ENCODE results near the gene LYSMD2. TPM values are rescaled to one million over a fixed set of nuclear protein-coding genes. Genes with fewer than 3 reads are reported as not detected.
A peak's percentile ranks its signal among the peaks of the same experiment; 100 is the strongest.

LYSMD2 gene
- total RNA-seq, 1 experiment from 2014 or later = 1.2 TPM

DNA sequence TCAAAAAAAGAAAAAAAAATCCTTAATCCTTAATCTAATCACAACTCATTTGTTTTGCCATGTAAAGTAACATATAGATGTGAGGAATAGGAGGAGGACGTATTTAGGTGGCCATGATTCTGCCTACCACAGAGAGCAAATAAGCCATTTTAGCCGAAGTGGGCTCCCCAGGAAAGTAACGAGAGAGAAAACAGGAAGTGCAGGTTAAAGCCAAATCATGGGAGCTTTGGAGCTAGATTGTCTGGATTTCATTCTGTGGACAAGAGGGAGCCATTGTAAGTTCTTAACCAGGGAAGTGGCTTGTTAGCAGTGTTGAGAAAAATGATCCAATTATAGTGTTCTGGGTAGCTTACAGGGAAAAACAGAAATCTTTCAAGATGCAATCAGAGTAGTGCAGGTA lies 23.4 kb upstream of the LYSMD2 start:
- no peaks in the 10 kb centered on the region for H3K36me3 ChIP-seq (replicated peaks; ENCODE audit: control insufficient read depth, insufficient read depth, low read length)
- H3K4me3 ChIP-seq (ENCODE audit: insufficient read depth, low read depth, low read length) = no peak overlapping the region
- no peaks in the 10 kb centered on the region; the same call in 1 of the 2 replicates for H3K27me3 ChIP-seq (ENCODE audit: control insufficient read depth, insufficient read depth, low read length)
- no peak for DNase-seq

DNA sequence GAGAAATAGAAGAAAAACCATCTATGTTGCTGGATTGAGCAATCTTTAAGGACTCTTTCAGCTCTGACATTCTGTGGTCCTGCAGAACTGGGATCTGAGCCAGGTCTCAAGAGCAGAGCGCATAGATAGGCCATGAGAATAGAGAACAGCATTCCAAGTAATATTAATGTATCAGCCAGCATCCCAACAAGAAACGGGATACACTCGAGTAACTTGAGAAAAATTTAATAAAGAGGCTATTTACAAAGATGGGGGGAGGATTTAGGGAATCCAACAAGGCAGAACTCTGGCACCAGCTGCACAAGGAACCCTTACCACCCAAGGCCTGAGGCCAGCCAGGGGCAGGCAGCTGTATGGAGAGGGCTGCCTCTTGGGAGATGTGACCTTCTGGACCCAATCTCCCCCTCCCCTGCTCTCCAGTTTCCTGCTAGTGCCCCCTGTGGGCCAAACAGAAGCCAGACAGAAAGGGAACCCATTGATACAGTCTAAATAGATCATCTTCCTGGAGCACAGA lies 22.2 kb upstream of the LYSMD2 start:
- no peaks in the 10 kb centered on the region for H3K36me3 ChIP-seq (replicated peaks; ENCODE audit: control insufficient read depth, insufficient read depth, low read length)
- H3K27me3 ChIP-seq (ENCODE audit: control insufficient read depth, insufficient read depth, low read length) = no peaks in the 10 kb centered on the region; the same call in 1 of the 2 replicates
- no peak overlapping the region for H3K4me3 ChIP-seq (ENCODE audit: insufficient read depth, low read depth, low read length)
- peak; percentile 59 for DNase-seq

DNA sequence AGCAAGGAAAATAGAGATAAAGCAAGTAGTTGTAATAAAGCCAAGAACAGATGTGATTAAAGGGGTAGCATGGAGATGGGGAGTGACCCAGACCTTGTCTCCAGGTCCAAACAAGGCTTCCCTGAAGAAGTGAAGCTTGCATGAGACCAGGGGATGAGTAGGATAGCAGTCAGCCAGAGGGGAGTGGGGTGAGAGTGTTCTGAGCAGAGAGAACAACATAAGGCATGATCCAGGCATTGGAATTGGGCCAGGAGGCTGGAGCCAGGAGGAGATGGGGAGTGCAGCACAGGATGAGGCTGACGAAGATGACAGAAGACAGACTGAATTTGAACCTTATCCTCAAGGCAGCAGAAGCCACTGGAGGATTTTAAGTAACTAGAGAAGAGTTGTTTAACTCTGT lies 21.2 kb upstream of the LYSMD2 start:
- Histone ChIP-seq H3K27me3 (ENCODE audit: control insufficient read depth, insufficient read depth, low read length) (peaks cover 4% of the 10 kb centered on the region; the same call in 1 of the 2 replicates), H3K36me3 (replicated peaks; ENCODE audit: control insufficient read depth, insufficient read depth, low read length) (no peaks in the 10 kb centered on the region), H3K4me3 (ENCODE audit: insufficient read depth, low read depth, low read length) (no peak overlapping the region)
- DNase-seq = no peak

DNA sequence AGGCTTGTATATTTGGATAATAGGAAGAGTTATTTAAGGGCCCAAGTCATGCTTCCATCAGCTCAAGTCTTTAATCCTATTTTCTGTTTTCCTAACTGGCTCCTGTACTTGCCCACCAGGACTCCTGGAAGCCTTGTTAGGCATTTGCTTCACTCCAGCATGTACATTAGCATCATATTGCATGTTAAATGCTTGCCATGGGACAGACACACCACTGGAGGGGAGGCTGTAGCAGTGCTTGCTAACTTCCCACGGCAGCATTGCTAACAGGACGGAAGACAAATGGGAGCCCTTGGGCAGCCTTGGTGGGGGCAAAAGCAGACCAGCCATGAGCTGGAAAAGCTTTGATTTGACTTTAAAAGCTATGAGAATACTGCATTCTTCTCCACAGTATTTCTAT lies 20.0 kb upstream of the LYSMD2 start:
- Histone ChIP-seq H3K27me3 (ENCODE audit: control insufficient read depth, insufficient read depth, low read length) (peaks cover 15% of the 10 kb centered on the region), H3K4me3 (ENCODE audit: insufficient read depth, low read depth, low read length) (no peak overlapping the region), H3K36me3 (replicated peaks; ENCODE audit: control insufficient read depth, insufficient read depth, low read length) (no peaks in the 10 kb centered on the region)
- DNase-seq = peak; percentile 38

DNA sequence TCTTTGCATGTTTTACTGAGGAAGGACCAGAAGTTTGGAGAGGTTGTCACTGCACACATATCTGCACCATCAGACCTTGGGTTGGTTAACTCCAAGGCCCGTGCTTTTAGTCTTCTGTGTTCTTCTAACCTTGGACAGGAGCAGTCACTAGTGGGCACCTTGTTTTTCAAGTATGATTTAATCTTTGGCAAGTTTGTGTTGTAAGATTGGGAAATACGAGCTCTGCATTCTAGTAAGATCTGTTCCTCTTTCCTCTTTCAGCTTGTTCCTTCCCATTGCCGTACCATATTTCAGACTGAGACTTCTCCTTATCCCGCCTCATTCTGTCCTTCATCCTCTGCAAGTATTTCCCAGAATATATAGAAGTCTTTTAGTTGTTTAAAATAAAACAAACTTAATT lies 19.0 kb upstream of the LYSMD2 start:
- Histone ChIP-seq H3K27me3 (ENCODE audit: control insufficient read depth, insufficient read depth, low read length) (peaks cover 22% of the 10 kb centered on the region), H3K36me3 (replicated peaks; ENCODE audit: control insufficient read depth, insufficient read depth, low read length) (no peaks in the 10 kb centered on the region), H3K4me3 (ENCODE audit: insufficient read depth, low read depth, low read length) (no peak overlapping the region)
- no peak for DNase-seq

DNA sequence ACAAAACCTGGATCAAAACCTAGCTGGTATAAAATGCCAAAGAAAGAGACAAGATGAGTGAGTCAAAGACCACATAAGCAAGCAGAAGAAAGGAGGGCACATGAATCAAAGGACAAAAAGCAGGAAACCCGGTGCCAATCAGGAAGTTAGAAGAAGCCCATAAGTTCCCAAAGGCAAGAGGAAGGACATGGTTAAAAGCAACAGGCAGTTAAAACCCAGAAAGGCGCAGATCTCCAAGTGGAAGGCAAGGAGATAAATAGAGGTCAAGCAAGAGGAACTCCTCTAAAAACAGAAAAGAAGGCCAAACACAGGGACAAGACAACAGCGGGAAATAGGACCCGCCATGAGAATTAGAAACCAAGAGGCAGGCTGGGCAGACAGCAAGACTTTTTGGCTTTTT lies 18.3 kb upstream of the LYSMD2 start:
- no peaks in the 10 kb centered on the region for H3K36me3 ChIP-seq (replicated peaks; ENCODE audit: control insufficient read depth, insufficient read depth, low read length)
- no peak for DNase-seq
- peaks cover 26% of the 10 kb centered on the region for H3K27me3 ChIP-seq (ENCODE audit: control insufficient read depth, insufficient read depth, low read length)
- H3K4me3 ChIP-seq (ENCODE audit: insufficient read depth, low read depth, low read length) = no peak overlapping the region

DNA sequence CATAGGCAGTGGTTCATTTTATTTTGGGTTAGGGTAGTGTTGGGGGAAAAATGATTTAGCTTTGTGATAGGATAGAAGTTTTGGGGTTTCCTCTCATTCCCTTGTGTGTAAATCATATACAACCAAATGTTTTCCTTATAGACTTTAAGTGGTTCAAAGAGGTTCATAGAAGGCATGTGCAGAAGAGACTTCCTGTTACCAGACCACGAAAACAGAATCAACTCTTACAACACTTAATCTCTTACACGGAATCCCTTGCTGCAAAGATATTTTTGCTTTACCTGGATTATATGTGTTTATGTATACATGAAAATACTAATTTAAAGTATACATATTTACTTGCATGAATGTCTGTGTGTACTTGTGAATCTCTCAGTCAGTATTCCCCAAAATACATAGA lies 16.8 kb upstream of the LYSMD2 start:
- H3K4me3 ChIP-seq (ENCODE audit: insufficient read depth, low read depth, low read length) = no peak overlapping the region

DNA sequence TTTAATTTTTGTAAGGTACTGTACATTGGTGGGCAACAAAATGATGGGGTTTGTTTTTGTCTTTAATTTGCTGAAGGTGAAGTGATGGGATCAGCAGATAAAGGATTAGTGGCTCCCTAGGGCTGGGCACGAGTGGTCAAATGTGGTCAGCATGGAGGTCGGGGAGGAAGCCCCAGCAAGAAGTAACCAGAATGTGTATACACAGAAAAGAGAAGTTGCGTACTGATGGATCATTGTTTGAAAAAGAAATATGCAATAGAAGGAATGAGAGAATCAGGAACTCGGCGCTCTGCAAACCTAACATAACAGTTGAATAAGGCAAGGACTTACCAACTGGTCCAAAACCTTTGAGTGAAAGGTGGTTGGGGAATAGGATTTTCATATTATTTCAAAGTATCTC lies 15.4 kb upstream of the LYSMD2 start:
- Histone ChIP-seq H3K36me3 (replicated peaks; ENCODE audit: control insufficient read depth, insufficient read depth, low read length) (no peaks in the 10 kb centered on the region), H3K27me3 (ENCODE audit: control insufficient read depth, insufficient read depth, low read length) (peaks cover 49% of the 10 kb centered on the region), H3K4me3 (ENCODE audit: insufficient read depth, low read depth, low read length) (no peak overlapping the region)
- no peak for DNase-seq

More for the DNA sequence above, 16.8 kb upstream of the LYSMD2 start:
- no peak for DNase-seq
- H3K36me3 ChIP-seq (replicated peaks; ENCODE audit: control insufficient read depth, insufficient read depth, low read length) = no peaks in the 10 kb centered on the region
- peaks cover 42% of the 10 kb centered on the region for H3K27me3 ChIP-seq (ENCODE audit: control insufficient read depth, insufficient read depth, low read length)

DNA sequence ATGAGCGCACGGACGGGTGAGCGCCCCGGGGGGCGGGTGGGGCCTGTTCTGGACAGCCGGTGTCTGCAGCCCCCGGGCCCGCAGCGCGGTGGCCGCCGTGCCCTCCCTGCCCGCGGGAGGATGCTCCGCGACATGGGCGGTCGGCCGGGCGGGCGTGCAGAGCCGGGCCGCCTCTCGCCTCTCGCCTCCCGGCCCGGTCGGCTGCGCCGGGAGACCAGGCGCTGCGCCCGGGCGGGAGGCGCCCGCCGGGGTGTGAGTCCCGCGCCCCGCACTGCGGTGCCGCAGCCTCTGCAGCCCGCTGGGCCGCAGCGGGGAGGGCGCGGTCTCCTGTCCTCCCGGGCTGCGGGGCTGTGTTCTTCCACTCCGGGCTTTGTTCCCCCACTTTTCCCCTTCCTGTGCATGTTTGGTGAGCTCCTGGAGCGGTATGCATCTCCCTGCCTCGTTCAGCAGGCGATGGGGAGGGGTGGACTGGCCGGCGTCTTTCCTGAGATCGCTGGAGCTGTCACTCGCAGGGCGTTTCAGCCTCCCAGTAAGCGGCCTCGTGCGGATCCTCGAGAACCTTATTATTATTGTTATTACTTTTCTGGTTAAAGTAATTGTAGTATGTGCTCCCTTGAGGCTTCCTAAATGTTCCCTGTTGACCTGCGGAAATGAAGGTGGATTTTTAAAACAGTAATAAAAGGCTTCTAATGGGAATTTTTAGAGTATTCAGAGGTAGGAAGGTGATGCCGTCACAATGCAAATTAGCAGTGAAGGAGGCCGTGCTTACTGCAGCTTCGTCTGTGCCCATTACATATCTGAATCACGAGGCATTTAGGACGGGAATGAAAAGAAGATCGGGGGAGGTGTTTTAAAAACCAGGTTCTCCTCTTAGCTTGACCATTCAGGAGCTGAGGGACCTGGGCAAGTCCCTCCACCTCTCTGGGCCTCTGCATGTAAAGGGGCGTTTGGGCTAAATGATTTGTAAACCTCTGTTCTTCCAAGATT lies 14.5 kb upstream of the LYSMD2 start:
- H3K36me3 ChIP-seq (replicated peaks; ENCODE audit: control insufficient read depth, insufficient read depth, low read length) = no peaks in the 10 kb centered on the region
- peak overlapping the region; percentile 63 for H3K4me3 ChIP-seq (ENCODE audit: insufficient read depth, low read depth, low read length)
- peaks cover 49% of the 10 kb centered on the region for H3K27me3 ChIP-seq (ENCODE audit: control insufficient read depth, insufficient read depth, low read length)
- peak; percentile 73 for DNase-seq

DNA sequence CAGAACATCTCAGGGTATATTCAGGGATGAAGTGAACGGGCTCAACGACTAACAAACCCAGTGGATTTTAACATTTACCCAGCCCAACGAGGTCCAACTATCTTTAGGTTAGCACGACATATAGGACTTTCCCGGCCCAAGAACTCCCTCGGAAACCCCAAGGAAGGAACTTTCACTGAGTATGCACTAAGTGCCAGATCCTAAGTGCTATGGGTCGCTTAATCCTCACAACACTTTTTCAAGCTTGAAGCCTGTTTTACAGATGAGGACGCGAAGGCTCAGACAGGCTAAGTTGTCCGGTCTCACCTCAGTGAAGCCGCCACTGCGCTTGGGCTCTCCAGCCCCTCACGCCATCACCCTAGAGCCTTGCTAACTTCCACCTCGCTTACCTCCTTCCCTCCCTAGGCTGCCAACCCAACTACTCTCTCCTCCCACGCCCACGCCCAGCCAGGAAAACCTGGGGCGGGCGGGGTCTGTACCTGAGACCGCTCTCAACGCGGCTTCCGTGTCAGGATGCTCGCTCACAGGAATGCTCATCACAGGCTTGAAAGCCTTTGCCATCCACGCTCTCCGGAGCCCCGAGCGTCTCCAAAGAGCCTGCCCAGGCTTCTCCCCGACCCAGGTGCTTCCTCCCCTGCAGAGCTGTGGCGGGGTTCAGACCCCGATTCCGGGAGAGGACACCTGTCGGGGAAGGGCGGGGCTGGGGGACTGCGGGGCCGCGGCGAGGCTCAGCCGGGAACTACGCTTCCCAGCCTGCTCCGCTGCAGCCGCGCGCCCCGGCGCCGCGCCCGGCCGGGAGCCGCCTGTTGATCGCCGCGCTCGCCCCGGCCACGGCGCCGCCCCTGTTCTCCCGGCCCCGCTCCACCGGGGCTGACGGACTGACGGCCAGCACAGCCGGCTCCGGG lies 13.6 kb upstream of the LYSMD2 start, which contains the start of gene TMOD2:
TSS of gene TMOD2 (plus strand) at position 806 of the 905 bp plus-strand sequence. CDS start 14,845 bp downstream, outside the sequence.
- peaks cover 49% of the 10 kb centered on the region for H3K27me3 ChIP-seq (ENCODE audit: control insufficient read depth, insufficient read depth, low read length)
- H3K4me3 ChIP-seq (ENCODE audit: insufficient read depth, low read depth, low read length) = peak within 1 kb of the TSS; percentile 63
- no peaks in the 10 kb centered on the region for H3K36me3 ChIP-seq (replicated peaks; ENCODE audit: control insufficient read depth, insufficient read depth, low read length)
- peak; percentile 87 for DNase-seq

DNA sequence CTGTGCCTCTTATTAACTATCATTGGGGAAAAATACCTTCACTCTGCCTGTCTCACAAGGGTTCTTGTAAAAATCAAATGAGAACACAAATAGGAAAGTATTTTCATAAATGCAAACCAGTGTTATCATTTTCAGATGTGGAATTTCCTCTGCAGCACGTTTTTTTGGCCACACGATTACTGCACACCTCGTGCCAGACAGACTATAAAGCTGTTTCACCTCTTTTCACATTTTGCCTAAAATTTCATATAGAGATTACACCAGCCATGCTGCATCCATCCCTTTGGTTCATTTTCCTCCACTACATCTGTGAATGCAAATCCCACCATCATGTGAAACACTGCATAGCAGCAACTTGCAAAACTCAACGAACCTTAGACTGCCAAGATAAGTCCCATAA lies 12.7 kb upstream of the LYSMD2 start:
- Histone ChIP-seq H3K36me3 (replicated peaks; ENCODE audit: control insufficient read depth, insufficient read depth, low read length) (no peaks in the 10 kb centered on the region), H3K27me3 (ENCODE audit: control insufficient read depth, insufficient read depth, low read length) (peaks cover 49% of the 10 kb centered on the region), H3K4me3 (ENCODE audit: insufficient read depth, low read depth, low read length) (no peak overlapping the region)
- DNase-seq = no peak

DNA sequence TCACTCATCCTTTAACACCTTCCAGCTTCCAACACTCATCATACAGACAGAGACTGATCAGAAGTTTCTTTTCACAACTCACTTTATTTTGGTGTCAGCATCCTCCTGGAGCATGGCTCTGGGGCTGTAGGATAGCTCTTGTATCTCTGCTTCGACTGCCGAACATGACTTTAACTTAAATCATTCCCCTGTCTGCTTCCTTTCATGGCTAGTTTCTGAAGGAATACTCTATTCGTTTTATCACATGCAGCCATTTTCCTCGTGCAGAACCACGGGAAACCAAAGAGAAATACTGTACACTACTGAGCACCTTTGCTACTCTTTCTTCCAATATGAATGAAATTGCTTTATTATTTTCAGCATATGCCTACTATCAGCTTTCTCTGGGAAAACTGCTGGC lies 11.9 kb upstream of the LYSMD2 start:
- no peak for DNase-seq
- H3K4me3 ChIP-seq (ENCODE audit: insufficient read depth, low read depth, low read length) = no peak overlapping the region
- no peaks in the 10 kb centered on the region for H3K36me3 ChIP-seq (replicated peaks; ENCODE audit: control insufficient read depth, insufficient read depth, low read length)
- peaks cover 49% of the 10 kb centered on the region for H3K27me3 ChIP-seq (ENCODE audit: control insufficient read depth, insufficient read depth, low read length)

DNA sequence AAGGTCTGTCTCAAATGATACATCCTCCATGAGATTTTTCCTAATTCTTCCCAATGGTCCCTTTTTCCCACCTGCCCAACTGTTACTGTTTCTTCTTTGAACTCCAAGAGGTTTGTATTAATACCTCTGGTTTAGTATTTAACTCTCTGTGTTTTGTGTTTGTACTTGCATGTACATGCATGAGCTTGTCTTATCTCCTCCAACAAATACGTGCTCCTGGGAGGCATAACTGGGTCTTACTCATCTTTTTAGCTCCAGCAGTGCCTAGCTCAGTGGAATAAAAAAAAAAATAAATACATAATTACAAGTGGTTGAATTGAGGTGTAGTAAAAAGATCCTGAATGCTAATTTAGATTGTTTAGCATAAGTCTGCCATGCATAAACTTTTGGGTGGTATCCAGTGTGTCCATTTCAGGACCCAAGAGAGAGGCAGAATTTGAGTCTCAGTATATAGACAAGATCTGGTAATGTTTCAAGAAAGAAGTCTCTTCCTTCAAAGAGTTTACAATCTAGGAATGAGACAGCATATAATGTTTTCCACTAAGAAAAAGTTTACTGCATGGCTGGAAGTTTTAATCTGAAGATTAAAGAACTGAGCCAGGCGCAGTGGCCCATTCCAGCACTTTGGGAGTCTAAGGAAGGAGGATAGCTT lies 1.7 kb upstream of the LYSMD2 start:
- no peak for DNase-seq

DNA sequence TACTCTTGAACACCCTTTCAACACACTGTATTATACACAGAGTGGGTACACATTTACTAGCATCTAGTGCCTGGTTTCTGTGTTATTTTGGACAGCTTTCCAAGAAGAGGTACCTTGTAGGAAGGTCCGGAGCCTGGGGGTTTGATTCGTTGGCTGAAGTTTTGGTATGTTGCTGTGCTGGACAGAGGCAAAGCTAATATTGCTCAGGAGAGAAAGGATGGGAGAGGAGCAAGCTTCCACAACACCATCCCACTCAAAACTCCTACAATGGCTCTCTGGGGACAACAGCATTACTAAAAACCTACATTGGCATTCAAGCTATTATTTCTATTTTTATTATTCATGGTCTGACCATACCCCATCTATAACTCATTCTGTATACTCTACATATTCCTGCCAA lies 1.1 kb upstream of the LYSMD2 start:
- no peak overlapping the region for H3K4me3 ChIP-seq (ENCODE audit: insufficient read depth, low read depth, low read length)
- DNase-seq = no peak
- peaks cover 29% of the 10 kb centered on the region for H3K27me3 ChIP-seq (ENCODE audit: control insufficient read depth, insufficient read depth, low read length)
- no peaks in the 10 kb centered on the region for H3K36me3 ChIP-seq (replicated peaks; ENCODE audit: control insufficient read depth, insufficient read depth, low read length)

More for the DNA sequence above, 1.7 kb upstream of the LYSMD2 start:
- Histone ChIP-seq H3K36me3 (replicated peaks; ENCODE audit: control insufficient read depth, insufficient read depth, low read length) (no peaks in the 10 kb centered on the region), H3K4me3 (ENCODE audit: insufficient read depth, low read depth, low read length) (no peak overlapping the region), H3K27me3 (ENCODE audit: control insufficient read depth, insufficient read depth, low read length) (peaks cover 29% of the 10 kb centered on the region)

Measured in H7 (cell line).